Suprapubic skin (tissue), 4 donors: ENCODE results near the gene SPIN1.

Experiments used
- CTCF ChIP-seq, 2 donors: fragments of 200-600 bp in 1 of 2; fragments of 450-650 bp in 1 of 2; sonication (generic) in 1 of 2; IDR thresholded peaks; one replicate each; pipeline ENCODE4 v1.5.1; 2016 to 2019; ENCODE audit warnings: antibody characterized with exemption in 2 of 2, mild to moderate bottlenecking in 1 of 2, moderate library complexity in 1 of 2
- POLR2A ChIP-seq, 2 donors: fragments of 450-650 bp; IDR thresholded peaks; one replicate each; pipeline ENCODE4 v1.6.1; 2017; ENCODE audit warnings: antibody characterized with exemption in 2 of 2, mild to moderate bottlenecking in 2 of 2, moderate library complexity in 2 of 2
- POLR2AphosphoS5 ChIP-seq, 3 donors: sonication (generic); formaldehyde crosslinking; IDR thresholded peaks; one replicate each; pipeline ENCODE4 v1.6.1; 2017; ENCODE audit warnings: antibody characterized with exemption in 3 of 3

- TF ChIP-seq POLR2AphosphoS5 (IDR thresholded peaks at IDR 0.05) (no peak), CTCF (IDR thresholded peaks at IDR 0.05) (no peak), POLR2A (IDR thresholded peaks at IDR 0.05) (no peak)
Measured at GRCh38 chr9:88383176-88383575, 5.1 kb upstream of the SPIN1 start.
